Epithelial cell of alveolus of lung (primary cell): ENCODE measurements around the gene ITGAL. TPM values are rescaled to one million over a fixed set of nuclear protein-coding genes. Genes with fewer than 3 reads are reported as not detected.

Source experiments
- total RNA-seq: library from RNA; depleted of rRNA; stranded (reverse); fragments of >200 nt; gene quantifications from 2 replicates; pipeline ENCODE4 v1.2.1, GENCODE V29; 2015

Gene ITGAL
- total RNA-seq: not detected in 2 replicates

DNA sequence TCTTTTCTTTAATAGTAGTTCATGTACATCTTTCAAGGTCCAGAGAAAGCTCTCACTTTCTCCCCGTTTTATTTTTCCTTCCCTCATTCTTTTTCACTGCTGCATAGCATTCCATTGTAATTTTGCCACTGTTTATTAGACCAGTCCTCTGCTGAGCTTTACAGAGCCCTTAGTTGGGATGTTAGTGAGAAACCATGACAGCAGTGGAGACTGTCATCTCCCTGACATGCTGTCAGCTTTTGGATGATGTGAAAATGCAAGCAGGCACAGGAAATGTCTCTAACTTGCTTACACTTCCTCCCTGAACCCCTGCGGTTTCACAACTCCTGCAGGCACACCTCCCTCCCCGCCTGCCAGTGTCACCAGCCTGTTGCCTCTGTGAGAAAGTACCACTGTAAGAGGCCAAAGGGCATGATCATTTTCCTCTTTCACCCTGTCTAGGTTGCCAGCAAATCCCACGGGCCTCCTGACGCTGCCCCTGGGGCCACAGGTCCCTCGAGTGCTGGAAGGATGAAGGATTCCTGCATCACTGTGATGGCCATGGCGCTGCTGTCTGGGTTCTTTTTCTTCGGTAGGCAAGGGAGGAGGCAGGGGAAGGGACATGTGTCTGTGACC lies at the start of gene ITGAL:
Gene ITGAL, plus strand, starts transcription at position 415 of the 615 bp plus-strand sequence. Its CDS starts 96 bp downstream, at position 511.

DNA sequence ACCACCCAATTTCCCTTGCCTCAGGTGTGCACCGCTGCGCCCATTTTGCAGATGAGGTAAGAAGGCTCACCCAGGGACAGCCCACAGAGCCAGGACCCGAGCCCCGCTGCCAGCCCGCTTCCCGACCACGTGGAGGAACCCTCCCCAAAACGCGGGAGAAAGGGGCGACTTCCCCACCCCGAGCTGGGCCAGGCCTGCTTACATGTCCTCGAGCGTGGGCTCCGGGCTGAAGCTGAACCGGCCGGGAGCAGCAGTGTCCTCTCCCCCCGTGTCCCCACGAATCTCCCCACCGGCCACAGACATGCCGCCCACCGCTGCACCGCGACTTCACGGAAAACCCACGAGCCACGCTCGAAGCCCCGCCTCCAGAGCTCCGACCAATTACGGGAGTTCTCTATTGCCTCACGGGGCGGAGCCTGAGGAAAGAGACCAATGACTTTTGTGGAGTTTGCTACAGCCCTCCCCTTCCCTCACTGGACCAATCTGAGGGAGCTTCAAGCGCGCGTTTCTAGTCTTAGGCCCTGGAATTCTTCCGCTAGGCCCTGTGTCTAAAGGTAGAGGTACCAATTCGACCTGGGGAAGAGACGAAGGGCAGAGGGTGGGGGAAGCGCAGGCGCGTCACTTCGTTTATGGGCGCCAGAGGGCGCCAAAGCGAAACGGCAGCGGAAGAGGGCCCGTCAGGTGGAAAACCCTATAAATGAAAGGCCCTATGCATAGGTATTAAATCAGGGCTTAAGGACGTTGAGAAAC lies 42.7 kb upstream of the ITGAL start, which contains the start of gene DCTPP1:
Gene DCTPP1, minus strand, starts transcription at position 353 of the 750 bp plus-strand sequence. Its CDS starts 50 bp downstream, at position 303.

DNA sequence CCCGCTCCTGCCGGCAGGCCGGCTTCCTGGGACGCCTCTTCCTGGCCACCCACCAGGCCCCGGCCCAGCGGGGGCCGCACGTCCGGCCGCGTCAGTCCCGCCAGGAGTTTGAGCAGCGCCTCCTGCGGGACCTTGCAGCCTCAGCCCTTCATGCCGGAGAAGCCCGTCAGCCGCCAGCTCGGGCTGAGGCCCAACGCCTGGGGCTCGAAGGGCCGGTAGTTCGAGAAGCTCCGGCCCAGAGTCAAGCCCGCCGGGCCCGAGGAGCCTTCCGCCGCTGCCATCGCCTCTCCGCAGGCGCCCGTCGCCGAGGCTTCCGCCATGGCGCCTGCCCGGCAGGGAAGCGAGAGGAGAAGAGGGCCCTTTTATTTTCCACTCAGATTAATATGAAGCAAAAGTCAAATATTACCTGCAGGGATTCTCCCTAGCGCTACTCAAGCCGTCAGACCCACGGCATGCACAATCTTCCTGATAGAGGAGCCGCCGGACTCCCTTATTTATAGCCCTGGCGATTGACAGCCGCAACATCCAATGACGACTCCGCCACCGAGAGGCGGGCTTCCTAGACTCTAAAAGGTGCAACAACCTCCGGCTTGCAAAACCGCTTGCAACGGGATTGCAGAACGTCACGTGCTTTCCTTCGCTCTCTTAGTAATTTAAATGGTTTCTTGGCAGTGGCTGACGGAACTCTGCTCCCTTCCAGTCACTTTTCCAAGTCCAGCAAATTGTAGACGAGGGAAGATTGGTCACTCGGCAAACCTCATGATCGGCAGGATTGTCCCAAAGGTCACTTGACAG lies 26.9 kb upstream of the ITGAL start, which contains the start of gene SEPHS2:
Gene SEPHS2, minus strand, starts transcription at position 467 of the 795 bp plus-strand sequence. Its CDS starts 147 bp downstream, at position 320.

DNA sequence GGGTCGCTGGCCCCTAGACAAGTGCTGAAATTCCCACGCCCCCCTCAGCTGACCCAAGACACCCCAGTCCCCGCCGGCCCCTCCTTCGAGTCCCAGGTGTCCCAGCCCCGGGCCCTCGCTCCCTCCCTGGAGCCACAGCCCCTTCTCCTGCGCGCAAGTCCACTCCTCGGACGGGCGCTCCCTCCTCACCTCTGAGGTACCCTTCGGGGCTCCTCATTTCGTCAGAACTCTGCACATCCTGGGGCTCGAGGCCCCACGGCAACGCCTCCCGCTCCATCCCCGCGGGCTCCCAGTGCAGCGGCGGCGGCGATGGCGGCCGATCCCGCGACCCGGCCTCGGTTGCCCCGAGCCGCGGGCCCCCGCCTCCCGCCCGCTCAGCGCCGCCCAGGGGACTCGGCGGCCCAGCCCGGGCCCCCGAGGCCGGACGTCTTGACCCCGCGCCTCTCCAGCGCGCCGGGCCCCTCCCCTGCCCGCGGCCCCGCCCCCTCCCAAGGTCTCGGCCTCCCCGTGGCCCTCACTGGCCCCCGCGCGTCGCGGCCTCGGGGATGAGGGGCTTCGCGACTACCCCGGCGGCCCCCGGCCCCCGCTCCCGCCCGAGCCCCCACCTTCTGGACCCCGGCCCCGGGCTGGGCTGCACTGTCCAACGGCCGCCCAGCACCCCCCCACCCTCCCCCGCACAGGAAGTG lies 53.7 kb downstream of the ITGAL start, which contains the start of gene ZNF768:
Gene ZNF768, minus strand, starts transcription at position 430 of the 686 bp plus-strand sequence. Its CDS starts 153 bp downstream, at position 277.

DNA sequence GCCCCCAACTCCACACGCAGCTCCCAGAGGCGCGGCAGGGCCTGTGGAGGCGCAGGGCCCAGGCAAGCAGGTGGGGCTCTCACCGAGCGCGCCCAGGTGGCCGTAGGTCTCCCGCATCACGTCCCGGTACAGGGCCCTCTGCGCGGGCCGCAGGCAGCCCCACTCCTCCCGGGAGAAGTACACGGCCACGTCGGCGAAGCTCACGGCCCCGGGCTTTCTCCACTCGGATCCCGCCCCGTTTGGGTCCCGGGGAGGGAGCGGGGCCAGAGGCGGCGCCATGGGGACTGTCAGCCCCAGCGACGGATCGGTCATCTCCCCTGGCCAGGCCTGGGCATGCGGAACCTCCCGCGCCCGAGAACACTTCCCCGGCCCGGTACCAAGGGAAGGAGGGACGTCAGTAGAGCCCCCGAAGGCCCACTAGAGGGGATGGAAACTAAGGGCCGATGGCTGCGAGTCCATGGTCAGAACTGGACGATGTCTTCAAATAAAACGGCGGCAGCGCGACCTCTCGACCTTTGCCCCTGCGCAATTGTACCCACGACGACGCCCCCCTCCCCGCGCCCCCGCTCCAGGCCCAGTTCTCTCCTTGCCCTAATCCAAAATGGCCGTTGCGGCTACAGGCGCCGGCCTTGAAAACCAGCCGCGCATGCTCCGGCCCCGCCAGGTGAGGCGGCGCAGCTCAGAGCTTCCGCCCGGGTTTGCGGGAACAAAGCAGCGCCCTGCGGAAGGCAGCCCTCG lies 62.0 kb downstream of the ITGAL start, which contains the start of gene ZNF747:
Gene ZNF747, minus strand, starts transcription at position 491 of the 738 bp plus-strand sequence. Its CDS starts 179 bp downstream, at position 312.

DNA sequence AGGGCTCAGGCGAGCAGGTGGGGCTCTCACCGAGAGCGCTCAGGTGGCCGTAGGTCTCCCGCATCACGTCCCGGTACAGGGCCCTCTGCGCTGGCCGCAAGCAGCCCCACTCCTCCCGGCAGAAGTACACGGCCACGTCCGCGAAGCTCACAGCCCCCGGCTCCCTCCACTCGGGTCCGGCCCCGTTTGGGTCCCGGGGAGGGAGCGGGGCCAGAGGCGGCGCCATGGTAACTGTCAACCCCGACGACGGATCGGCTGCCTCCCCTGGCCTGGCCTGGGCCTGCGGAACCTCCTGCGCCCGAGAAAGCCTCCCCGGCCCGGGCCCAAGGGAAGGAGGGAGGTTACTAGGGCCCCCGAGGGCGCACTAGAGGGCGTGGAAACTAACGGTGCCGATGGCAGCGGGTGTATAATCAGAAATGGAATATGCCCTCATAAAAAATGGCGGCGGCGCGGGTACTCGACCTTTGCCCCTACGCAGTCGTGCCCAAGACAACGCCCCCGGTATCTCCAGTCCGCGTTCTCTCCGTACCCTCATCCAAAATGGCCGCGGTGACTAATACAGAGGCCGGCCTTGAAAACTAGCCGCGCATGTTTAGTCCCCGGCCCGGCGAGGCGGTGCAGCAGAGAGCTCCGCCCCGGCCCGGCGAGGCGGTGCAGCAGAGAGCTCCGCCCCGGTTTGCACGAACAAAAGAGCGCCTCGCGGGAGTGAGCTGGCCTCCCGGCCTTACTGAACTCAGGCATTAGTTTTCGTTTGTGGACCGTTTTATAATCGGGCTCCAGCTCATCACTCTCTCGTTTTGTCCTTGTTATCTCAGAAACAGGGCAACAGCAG lies 85.6 kb downstream of the ITGAL start, which contains the start of gene ZNF764:
Gene ZNF764, minus strand, starts transcription at position 418 of the 832 bp plus-strand sequence. Its CDS starts 192 bp downstream, at position 226.

DNA sequence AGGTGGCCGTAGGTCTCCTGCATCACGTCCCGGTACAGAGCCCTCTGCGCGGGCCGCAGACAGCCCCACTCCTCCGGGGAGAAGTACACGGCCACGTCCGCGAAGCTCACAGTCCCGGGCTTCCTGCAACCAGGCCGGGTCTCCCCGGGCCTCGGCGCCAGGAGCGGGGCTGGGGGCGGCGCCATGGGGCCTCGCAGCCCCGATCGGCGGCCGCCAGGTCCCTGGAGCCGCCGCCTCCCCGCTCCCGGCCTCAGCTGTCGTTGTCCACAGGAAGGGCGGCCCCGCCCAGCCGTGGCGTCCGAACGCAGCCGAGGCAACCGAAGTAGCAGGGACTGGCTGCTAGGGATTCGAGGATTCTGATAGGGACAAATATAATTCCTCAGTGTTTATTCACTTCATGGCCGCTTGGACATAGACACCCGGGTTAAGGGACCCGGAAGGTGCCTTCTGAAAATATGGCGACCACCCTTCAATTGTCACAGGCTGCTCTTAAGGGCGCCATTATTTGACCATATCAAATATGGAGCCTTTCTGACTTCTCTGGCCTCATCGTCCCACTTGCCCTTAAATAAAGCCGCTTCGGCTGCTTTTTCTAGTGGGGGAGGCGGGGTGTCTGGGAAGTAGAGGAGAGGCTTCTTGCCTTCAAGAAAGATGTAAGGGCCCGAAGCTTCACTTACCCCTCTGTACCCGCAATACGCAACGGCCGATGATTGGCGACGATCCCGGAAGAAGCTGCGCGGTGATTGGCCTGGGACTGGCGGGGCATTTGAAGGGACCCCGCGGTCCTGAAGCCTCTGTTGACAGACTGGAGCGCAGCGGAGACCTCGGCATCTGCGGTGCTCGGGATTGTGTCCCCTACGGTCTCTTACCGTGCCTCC lies 99.1 kb downstream of the ITGAL start, which contains the start of gene ZNF688:
Gene ZNF688, minus strand, starts transcription at position 270 of the 878 bp plus-strand sequence. Its CDS starts 85 bp downstream, at position 185.

Other genes starting within 250 kb of the ITGAL start
- gene NPIPB13, start 224.3 kb upstream of the ITGAL start, total RNA-seq: 0.13 and 0.64 TPM in 2 replicates
- gene CD2BP2, start 117.4 kb upstream of the ITGAL start, total RNA-seq: 46.3 and 53.2 TPM in 2 replicates
- gene TBC1D10B, start 102.2 kb upstream of the ITGAL start, total RNA-seq: 40.4 and 40.9 TPM in 2 replicates
- 21.2 TPM in 1 of 2 replicates, not detected in the other for gene MYL11, start 97.9 kb upstream of the ITGAL start, total RNA-seq
- 0.32 TPM in 1 of 2 replicates, not detected in the other for gene SEPTIN1, start 90.2 kb upstream of the ITGAL start, total RNA-seq
- gene ZNF48, start 77.3 kb upstream of the ITGAL start, total RNA-seq: 9.6 and 10.1 TPM in 2 replicates
- 14.0 and 26.6 TPM in 2 replicates for gene ZNF771, start 65.1 kb upstream of the ITGAL start, total RNA-seq
- 12.5 and 34.5 TPM in 2 replicates for gene DCTPP1, start 42.7 kb upstream of the ITGAL start, total RNA-seq
- gene SEPHS2, start 26.9 kb upstream of the ITGAL start, total RNA-seq: 27.3 and 34.8 TPM in 2 replicates
- gene ZNF768, start 53.8 kb downstream of the ITGAL start, total RNA-seq: 31.4 and 34.0 TPM in 2 replicates
- gene ZNF747, start 62.1 kb downstream of the ITGAL start, total RNA-seq: 10.5 and 14.0 TPM in 2 replicates
- 7.1 and 17.6 TPM in 2 replicates for gene ZNF764, start 85.6 kb downstream of the ITGAL start, total RNA-seq
- gene ZNF688, start 99.0 kb downstream of the ITGAL start, total RNA-seq: 7.7 and 10.6 TPM in 2 replicates
- 2.2 and 9.3 TPM in 2 replicates for gene ZNF785, start 113.0 kb downstream of the ITGAL start, total RNA-seq
- 6.3 and 9.3 TPM in 2 replicates for gene ZNF689, start 137.6 kb downstream of the ITGAL start, total RNA-seq
- 18.5 and 27.5 TPM in 2 replicates for gene PRR14, start 178.2 kb downstream of the ITGAL start, total RNA-seq
- 28.4 and 40.0 TPM in 2 replicates for gene FBRS, start 185.7 kb downstream of the ITGAL start, total RNA-seq
- 14.7 and 25.2 TPM in 2 replicates for gene SRCAP, start 226.4 kb downstream of the ITGAL start, total RNA-seq